Stimulated activated memory B cell treated with anti-CD40 and anti-IgM and Interleukin-4, amounts not matched to agents 10 μg/mL and 1 μg/mL and 100 μg/mL, for 72 hours (primary cell): Measurements from ENCODE around the gene RAD21L1.

Source experiments
- ATAC-seq: fragments of 150-1000 bp; cut with Tn5 transposase; 2 replicates; pipeline ENCODE4 v1.10.0; 2021
- H3K27ac Mint-ChIP-seq: one replicate; pipeline ENCODE4 v1.8.0; 2022; ENCODE audit warnings: mild to moderate bottlenecking, mixed read lengths
- H3K27me3 Mint-ChIP-seq: one replicate; pipeline ENCODE4 v1.8.0; 2022; ENCODE audit warnings: mixed read lengths
- H3K36me3 Mint-ChIP-seq: one replicate; pipeline ENCODE4 v1.8.0; 2022; ENCODE audit warnings: mixed read lengths
- H3K4me1 Mint-ChIP-seq: one replicate; pipeline ENCODE4 v1.8.0; 2022; ENCODE audit warnings: mixed read lengths
- H3K4me3 Mint-ChIP-seq: one replicate; pipeline ENCODE4 v1.8.0; 2022; ENCODE audit warnings: mild to moderate bottlenecking, moderate library complexity, mixed read lengths
- H3K9me3 Mint-ChIP-seq: one replicate; pipeline ENCODE4 v1.8.0; 2022; ENCODE audit warnings: mixed read lengths

RAD21L1 gene

GRCh38 chr20:1190847-1191246, 35.0 kb upstream of the RAD21L1 start:
- Mint-ChIP-seq H3K4me1 (peaks cover 4% of the 10 kb centered on the region), H3K27me3 (no peaks in the 10 kb centered on the region), H3K9me3 (no peaks in the 10 kb centered on the region), H3K4me3 (no peak overlapping the region), H3K36me3 (no peaks in the 10 kb centered on the region), H3K27ac (no peak overlapping the region)
- ATAC-seq, result no peak

GRCh38 chr20:1191299-1191698, 34.5 kb upstream of the RAD21L1 start:
- no peak overlapping the region for H3K4me3 Mint-ChIP-seq
- no peak for ATAC-seq
- no peaks in the 10 kb centered on the region for H3K36me3 Mint-ChIP-seq
- no peaks in the 10 kb centered on the region for H3K4me1 Mint-ChIP-seq
- no peak overlapping the region for H3K27ac Mint-ChIP-seq
- no peaks in the 10 kb centered on the region for H3K27me3 Mint-ChIP-seq
- H3K9me3 Mint-ChIP-seq, result peaks cover under 1% of the 10 kb centered on the region

DNA sequence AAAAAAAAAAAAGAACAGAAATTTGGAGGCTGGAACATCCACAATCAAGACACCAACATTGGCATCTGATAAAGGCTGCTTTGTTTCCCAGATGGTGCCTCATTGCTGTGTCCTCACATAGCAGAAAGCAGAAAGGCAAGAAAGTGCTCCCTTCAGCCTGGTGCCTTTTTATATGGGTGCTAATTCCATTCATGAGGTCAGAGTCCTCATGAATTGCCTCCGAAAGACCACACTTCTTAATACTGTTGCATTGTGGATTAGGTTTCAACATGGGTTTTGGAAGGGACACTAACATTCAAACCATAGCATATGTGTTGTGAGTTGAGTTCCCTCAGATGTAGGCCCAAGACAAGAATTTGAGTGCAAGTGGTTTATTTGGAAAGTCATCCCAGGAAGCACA, 30.6 kb upstream of the RAD21L1 start:
- H3K4me1 Mint-ChIP-seq, result no peaks in the 10 kb centered on the region
- no peak overlapping the region for H3K27ac Mint-ChIP-seq
- H3K36me3 Mint-ChIP-seq, result no peaks in the 10 kb centered on the region
- no peaks in the 10 kb centered on the region for H3K27me3 Mint-ChIP-seq
- ATAC-seq, result no peak
- H3K9me3 Mint-ChIP-seq, result peaks cover 5% of the 10 kb centered on the region
- H3K4me3 Mint-ChIP-seq, result no peak overlapping the region

GRCh38 chr20:1196634-1197033, 29.2 kb upstream of the RAD21L1 start:
- Mint-ChIP-seq H3K4me3 (no peak overlapping the region), H3K36me3 (no peaks in the 10 kb centered on the region), H3K27ac (no peak overlapping the region), H3K4me1 (no peaks in the 10 kb centered on the region), H3K9me3 (peaks cover 5% of the 10 kb centered on the region), H3K27me3 (no peaks in the 10 kb centered on the region)
- ATAC-seq, result no peak

DNA sequence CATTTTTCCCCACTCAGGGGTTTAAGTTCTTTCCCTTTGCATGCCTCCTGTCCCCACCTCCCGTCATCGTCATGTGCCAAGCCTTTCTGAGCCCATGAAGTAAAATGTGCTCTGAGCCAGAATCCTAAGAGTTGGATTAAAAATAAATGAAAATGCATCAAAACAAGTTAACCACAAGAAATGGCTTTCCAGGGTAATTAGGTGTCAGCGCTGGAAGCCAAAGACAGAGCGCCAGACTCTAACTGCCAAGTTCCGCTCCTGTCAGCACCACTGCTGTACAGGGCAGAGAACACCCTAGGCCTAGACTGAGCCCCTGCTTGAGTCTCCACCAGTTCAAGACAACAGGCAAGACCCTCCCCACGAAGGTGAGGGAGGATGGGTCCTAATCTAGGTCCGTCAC, 28.0 kb upstream of the RAD21L1 start:
- Mint-ChIP-seq H3K36me3 (no peaks in the 10 kb centered on the region), H3K4me1 (no peaks in the 10 kb centered on the region), H3K9me3 (peaks cover 5% of the 10 kb centered on the region), H3K27ac (no peak overlapping the region), H3K27me3 (no peaks in the 10 kb centered on the region), H3K4me3 (no peak overlapping the region)
- no peak for ATAC-seq

- Mint-ChIP-seq H3K27ac (no peak overlapping the region), H3K4me3 (no peak overlapping the region), H3K36me3 (no peaks in the 10 kb centered on the region), H3K27me3 (no peaks in the 10 kb centered on the region), H3K9me3 (peaks cover 5% of the 10 kb centered on the region), H3K4me1 (no peaks in the 10 kb centered on the region)
- ATAC-seq, result no peak
Observed at GRCh38 chr20:1198751-1199150, 27.1 kb upstream of the RAD21L1 start.

- H3K36me3 Mint-ChIP-seq, result no peaks in the 10 kb centered on the region
- no peak overlapping the region for H3K4me3 Mint-ChIP-seq
- no peak overlapping the region for H3K27ac Mint-ChIP-seq
- no peaks in the 10 kb centered on the region for H3K4me1 Mint-ChIP-seq
- peaks cover 5% of the 10 kb centered on the region for H3K9me3 Mint-ChIP-seq
- H3K27me3 Mint-ChIP-seq, result no peaks in the 10 kb centered on the region
- no peak for ATAC-seq
Observed at GRCh38 chr20:1199212-1199873, 26.5 kb upstream of the RAD21L1 start.

- Mint-ChIP-seq H3K9me3 (peaks cover 5% of the 10 kb centered on the region), H3K4me3 (no peak overlapping the region), H3K27ac (no peak overlapping the region), H3K27me3 (no peaks in the 10 kb centered on the region), H3K4me1 (no peaks in the 10 kb centered on the region), H3K36me3 (no peaks in the 10 kb centered on the region)
- no peak for ATAC-seq
Observed at GRCh38 chr20:1199964-1200363, 25.9 kb upstream of the RAD21L1 start.

- Mint-ChIP-seq H3K9me3 (no peaks in the 10 kb centered on the region), H3K27me3 (no peaks in the 10 kb centered on the region), H3K4me1 (no peaks in the 10 kb centered on the region), H3K4me3 (no peak within 1 kb of the TSS), H3K27ac (no peak within 1 kb of the TSS), H3K36me3 (no peaks in the 10 kb centered on the region)
- ATAC-seq, result no peak
Observed at GRCh38 chr20:1202762-1203504, 22.9 kb upstream of the RAD21L1 start, which contains the start of gene C20orf202. Gene C20orf202, plus strand, starts transcription at chr20:1203454. Its CDS starts 132 bp downstream, at chr20:1203586.

- no peak overlapping the region for H3K27ac Mint-ChIP-seq
- no peaks in the 10 kb centered on the region for H3K9me3 Mint-ChIP-seq
- H3K4me1 Mint-ChIP-seq, result no peaks in the 10 kb centered on the region
- H3K4me3 Mint-ChIP-seq, result no peak overlapping the region
- ATAC-seq, result no peak
- H3K27me3 Mint-ChIP-seq, result no peaks in the 10 kb centered on the region
- H3K36me3 Mint-ChIP-seq, result no peaks in the 10 kb centered on the region
Observed at GRCh38 chr20:1203630-1204029, 22.2 kb upstream of the RAD21L1 start.

- H3K27ac Mint-ChIP-seq, result no peak overlapping the region
- no peaks in the 10 kb centered on the region for H3K27me3 Mint-ChIP-seq
- H3K4me1 Mint-ChIP-seq, result no peaks in the 10 kb centered on the region
- H3K4me3 Mint-ChIP-seq, result no peak overlapping the region
- H3K36me3 Mint-ChIP-seq, result no peaks in the 10 kb centered on the region
- no peaks in the 10 kb centered on the region for H3K9me3 Mint-ChIP-seq
- ATAC-seq, result no peak
Observed at GRCh38 chr20:1204113-1204512, 21.7 kb upstream of the RAD21L1 start.

DNA sequence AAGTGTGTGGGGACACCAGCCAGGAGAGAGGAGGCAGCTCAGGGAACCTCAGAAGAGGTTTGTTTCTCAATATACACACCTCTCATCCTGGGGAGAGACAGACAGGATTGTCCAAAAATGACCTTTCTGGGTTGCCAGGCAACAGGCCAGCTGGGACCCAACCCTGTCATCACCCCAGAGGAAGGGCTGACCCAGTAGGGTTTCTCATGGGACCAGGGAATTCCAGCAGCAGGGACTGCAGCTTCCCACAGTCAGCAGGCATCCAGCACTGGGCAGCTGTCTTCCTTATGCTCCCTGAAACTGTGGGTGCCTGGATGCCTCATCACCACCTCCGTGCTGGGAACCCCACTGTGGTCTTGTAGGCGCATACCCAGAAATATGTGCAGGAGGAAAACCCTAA, 21.3 kb upstream of the RAD21L1 start:
- no peaks in the 10 kb centered on the region for H3K27me3 Mint-ChIP-seq
- no peak overlapping the region for H3K4me3 Mint-ChIP-seq
- H3K4me1 Mint-ChIP-seq, result no peaks in the 10 kb centered on the region
- no peaks in the 10 kb centered on the region for H3K36me3 Mint-ChIP-seq
- ATAC-seq, result no peak
- no peak overlapping the region for H3K27ac Mint-ChIP-seq
- no peaks in the 10 kb centered on the region for H3K9me3 Mint-ChIP-seq

- no peak overlapping the region for H3K4me3 Mint-ChIP-seq
- H3K9me3 Mint-ChIP-seq, result no peaks in the 10 kb centered on the region
- ATAC-seq, result no peak
- H3K27me3 Mint-ChIP-seq, result peaks cover 8% of the 10 kb centered on the region
- no peaks in the 10 kb centered on the region for H3K36me3 Mint-ChIP-seq
- H3K4me1 Mint-ChIP-seq, result no peaks in the 10 kb centered on the region
- H3K27ac Mint-ChIP-seq, result no peak overlapping the region
Observed at GRCh38 chr20:1205802-1206201, 20.0 kb upstream of the RAD21L1 start.

- Mint-ChIP-seq H3K4me1 (no peaks in the 10 kb centered on the region), H3K27me3 (peaks cover 15% of the 10 kb centered on the region)
Observed at GRCh38 chr20:1206366-1207148, 19.3 kb upstream of the RAD21L1 start.

DNA sequence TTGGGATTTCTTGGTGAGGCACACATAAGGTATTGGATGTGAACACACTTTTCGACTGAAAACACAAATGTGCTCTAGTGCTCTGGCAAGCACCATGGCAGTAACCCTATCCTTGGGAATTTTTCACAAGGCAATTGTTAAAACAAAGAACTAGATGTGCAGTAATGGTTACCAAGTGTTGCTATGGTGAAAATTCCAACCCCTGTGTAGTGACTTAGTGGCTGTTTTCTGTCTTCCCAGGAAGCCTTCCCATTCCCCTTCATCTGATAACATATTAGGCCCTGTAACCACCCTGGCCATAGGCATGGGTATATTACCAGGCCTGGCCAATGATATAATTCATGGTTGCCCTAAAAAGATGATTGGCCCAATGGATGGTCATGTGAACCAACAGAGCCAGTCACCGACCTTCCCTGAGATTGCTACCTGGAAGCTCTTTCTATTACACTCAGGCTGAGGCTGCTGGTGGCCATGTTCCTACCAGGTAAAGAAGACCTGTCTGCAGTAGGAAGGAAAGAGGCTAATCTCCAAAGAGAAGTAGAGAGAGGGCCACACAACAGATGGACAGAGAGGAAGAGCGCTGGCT, 18.5 kb upstream of the RAD21L1 start:
- no peak overlapping the region for H3K27ac Mint-ChIP-seq
- H3K4me3 Mint-ChIP-seq, result no peak overlapping the region
- ATAC-seq, result no peak
- H3K4me1 Mint-ChIP-seq, result no peaks in the 10 kb centered on the region
- no peaks in the 10 kb centered on the region for H3K9me3 Mint-ChIP-seq
- H3K36me3 Mint-ChIP-seq, result no peaks in the 10 kb centered on the region
- H3K27me3 Mint-ChIP-seq, result peaks cover 23% of the 10 kb centered on the region

More at GRCh38 chr20:1206366-1207148, 19.3 kb upstream of the RAD21L1 start:
- Mint-ChIP-seq H3K27ac (no peak overlapping the region), H3K9me3 (no peaks in the 10 kb centered on the region), H3K36me3 (no peaks in the 10 kb centered on the region), H3K4me3 (no peak overlapping the region)
- ATAC-seq, result no peak
